ENCODE results near the gene STIM2. TPM values are rescaled to one million over a fixed set of nuclear protein-coding genes. Genes with fewer than 3 reads are reported as not detected.

STIM2 gene
- polyA plus RNA-seq, 3 donors = 35.4 to 40.9 (median 39.1) TPM

DNA sequence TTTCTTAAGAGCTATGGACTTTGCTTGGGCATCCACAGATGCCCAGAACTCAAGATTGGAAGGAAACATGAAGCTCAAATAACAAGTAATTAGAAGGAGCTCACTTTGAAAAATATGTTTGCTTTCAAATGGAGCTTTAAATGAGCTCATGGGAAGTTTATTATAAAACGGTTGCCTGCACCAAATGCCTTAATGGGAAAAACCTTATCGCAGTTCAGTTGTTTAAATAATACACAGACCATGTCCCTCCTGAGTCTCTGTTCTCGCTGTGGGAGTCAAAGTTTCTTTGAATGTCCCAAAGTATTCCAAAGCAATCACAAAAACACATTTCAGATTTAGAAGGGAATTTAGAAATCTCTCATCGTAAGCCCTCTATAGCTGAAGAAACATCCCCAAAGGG is 31.6 kb upstream of the STIM2 start:
- no peak for DNase-seq

DNA sequence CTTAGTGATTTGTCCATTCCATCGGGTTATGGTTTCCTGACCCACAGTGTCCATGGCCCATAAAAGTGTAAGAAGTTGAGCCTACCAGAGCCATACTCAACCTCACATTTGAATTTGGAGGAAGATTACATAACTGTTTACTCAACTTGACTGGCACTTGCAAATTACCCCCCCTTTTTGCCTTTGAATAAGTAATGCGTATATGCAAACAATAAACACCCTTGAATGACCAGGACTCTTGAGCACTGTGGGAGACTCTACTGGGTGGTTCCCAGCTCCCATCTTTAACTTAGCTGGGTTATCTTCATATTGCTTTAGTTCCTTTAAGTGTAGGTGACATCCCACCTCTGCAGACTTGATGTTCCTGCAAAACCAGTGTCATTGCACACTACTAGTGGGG is 30.6 kb upstream of the STIM2 start:
- no peak for DNase-seq

DNA sequence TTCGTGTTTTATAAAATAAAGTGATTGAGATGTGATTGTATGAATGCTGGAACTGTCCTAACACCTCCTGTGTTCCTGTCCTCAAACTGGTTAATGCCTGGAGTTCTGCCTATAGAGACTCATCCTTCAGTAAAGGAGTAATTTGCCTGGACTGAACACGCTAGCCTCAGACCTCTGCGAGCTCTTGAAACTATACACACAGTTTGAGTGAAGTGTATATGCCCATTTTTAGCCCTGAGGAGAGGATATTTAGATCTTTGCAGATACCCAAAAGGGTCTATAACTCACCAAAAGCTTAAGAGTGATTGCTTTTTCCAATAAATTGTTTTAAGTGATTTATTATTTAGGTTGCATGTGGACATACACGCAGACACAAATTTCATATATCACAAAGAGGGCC is 29.9 kb upstream of the STIM2 start:
- DNase-seq = no peak

DNA sequence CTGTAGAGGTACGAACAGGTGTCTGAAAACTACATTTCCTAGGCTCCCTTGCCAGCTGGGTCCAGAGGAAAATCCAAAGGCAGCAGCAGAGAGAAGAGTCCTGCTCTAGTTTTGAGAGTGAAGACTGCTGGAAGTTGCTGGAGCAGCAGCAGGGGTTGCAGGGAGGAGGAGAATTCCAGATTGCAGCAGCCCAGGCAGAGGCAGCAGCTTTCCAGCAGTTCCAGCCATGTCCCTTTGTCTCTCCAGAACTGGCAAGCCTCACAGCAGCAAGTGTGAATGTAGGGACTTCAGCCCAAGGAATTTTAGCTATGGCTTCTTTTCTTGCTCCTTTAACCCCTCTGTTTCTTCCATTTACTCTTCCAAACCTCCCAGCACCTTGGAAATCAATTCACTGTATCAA is 24.1 kb upstream of the STIM2 start:
- no peak for DNase-seq

DNA sequence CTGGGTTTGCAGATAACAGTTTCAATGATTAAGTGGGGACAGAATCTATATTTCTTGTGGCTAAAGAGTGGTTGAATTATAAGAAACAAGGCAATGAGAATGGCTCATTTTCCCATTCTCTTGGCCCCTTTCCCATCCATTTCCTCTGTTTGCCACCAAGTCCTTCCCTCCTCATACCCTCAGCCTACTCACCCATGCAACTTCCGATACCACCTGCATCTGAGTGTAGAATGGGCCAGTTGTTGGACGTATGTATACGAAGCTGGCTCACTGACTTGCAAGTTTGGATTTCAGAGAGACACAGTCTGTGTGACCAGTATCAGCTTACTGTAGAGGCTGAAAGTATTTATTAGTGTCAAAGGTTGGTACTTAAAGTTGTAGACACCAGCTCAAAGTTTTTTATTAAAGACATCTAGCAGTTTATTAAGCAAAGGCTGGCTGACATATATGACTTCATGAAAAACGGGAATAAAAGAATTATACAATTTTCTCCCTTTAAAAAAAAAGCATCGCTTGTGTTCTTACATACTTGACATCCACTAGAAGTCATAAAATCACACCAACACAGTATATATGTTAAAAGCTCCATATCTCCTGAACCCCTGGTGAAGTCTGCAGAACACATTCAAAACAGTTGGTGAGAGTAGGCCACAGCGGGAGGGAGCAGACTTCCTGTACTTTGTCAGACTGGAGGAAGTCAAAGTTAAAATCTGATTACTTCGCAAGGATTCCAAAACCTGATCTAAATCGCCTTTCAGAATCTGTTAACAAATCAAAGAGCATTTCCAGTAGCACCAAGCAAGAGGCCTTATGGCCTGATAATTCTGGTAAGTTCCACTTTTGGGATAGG is 22.4 kb upstream of the STIM2 start:
- no peak for DNase-seq

DNA sequence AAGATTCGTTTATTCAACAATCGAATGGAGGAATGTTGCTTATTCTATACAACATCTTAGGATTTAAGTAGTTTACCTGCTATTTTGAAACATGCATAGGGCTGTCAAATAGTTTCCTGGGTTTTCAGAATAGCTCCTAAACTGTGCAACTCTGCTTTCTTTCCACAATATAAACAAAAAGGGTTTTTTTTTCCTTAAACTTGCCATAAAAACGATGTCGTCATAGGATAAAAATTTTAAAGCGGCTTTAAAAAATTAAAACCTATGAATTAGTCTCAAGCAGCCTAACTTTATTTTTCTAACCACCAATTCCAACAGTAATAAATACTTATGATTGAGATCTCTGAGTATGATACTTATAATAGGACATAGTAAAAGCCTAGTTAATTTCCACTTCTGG is 21.6 kb upstream of the STIM2 start:
- DNase-seq = no peak

DNA sequence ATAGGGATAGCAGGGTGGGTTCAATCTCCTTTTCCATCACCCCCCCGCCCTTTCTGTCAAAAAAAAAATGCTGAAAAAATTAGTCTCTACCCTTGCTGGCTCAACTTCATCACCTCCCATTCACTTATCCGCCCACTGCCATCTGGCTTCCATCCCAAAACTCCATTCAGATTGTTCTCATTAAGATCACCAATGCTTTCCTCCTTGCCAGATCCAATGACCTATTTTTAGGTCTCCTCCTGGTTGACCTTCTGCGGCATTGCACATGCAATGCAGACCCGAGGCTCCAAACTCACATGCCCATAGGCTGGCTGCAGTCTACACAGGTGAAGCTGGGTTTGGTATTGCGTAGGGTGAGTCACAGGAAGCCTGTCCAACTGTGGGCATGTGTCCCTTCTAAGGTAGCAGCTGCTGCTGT is 21.1 kb upstream of the STIM2 start:
- DNase-seq = no peak

DNA sequence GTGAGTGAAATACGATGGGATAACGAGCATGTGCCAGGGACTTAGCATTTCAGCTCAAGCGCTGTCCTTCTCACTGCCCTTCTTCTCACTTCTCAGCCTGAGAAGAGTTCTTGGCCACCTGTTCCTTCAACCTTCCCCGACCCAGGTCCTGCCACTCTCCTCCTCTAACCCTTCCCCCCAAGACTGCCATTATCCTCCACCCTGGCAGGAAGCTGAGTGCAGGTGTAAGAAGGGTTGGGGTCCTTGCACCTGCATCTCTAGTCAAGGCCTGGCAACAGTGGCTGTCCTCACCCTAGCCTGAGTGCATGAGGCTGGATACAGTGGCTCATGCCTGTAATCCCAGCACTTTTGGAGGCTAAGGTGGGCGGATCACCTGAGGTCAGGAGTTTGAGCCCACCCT is 19.9 kb upstream of the STIM2 start:
- DNase-seq = no peak

DNA sequence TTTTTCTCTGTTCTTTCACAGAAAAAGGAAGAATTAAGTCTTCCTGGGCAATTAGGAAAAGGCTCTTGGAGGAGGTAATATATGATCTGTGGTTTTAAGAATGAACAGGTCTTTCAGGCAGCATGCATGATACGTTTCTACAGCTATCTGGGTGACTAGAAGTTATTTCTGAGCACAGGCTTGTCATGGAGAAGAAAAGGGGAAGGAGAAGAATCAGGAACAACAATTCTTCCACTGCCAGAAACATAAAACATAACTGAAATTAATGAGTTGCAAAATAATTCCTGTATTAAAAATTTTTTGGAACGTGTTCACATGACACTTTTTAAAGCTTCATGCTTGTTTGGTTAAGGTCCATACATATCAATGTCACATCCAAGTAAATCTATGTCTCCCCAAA is 17.7 kb upstream of the STIM2 start:
- DNase-seq = no peak

DNA sequence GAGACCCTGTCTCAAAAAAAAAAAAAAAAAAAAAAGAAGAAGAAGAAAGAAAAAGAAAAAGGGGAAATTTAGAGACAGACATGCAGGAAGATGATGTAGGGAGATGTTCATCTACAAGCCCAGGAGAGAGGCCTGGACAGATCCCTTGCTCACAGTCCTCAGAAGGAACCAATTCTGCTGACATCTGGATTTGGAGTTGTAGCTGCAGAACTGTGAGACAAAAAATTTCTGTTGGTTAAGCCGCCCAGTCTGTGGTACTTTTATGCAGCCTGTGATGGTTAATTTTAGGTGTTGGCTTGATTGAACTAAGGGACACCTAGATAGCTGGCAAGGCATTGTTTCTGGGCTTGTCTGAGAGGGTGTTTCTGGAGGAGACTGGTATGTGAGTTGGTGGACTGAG is 10.1 kb upstream of the STIM2 start:
- DNase-seq = no peak

DNA sequence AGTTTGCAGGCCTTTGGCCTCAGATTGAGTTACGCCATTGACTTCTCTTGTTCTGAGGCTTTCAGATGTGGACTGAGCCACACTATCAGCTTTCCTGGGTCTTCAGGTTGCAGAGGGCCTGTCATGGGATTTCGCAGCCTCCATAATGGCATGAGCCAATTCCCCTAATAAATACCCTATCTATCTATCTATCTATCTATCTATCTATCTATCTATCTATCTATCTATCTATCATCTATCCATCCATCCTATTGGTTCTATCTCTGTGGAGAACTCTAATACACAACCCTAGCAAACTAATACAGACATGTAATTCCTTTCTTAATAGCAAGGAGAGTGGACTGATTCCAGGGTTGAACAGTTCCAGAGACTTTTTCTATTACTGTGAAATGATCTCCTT is 9.5 kb upstream of the STIM2 start:
- no peak for DNase-seq

DNA sequence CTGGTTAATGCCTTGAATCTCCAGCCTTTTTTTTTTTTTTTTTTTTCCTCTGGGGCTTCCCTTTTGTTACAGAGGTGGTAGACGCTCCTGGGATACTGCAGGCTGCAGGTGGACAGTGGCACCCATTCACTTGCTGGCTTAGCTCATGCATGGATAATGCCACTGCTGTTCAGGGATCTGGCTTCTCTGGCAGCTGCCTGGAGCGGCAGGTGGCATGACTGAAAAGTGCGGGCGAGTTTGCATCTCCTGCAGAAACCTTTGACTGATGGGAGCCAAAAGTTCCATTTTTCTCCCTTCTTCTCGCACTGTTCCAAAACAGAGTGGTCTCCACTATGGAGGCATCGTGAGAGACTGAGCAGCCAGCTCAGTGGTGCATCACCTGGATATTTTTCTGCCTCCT is 5.9 kb upstream of the STIM2 start:
- DNase-seq = no peak

DNA sequence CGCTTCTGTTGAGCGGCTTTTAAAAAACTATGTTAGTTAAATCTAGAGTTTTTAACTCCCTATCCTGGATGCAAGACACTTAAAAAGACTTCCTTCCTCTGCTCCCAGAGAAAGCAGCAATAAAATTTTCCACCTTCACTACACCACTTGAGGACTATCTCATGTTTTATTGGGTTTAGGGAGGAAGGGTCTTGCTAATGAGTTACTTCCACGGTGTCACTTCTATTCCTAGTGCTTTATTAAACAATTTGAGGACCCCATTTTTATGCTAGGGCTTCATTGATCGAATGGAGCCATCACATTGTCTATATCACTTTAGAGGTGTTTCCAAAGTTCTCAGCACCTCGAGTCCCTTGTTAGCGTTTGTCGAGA is 3.7 kb upstream of the STIM2 start:
- DNase-seq = no peak

DNA sequence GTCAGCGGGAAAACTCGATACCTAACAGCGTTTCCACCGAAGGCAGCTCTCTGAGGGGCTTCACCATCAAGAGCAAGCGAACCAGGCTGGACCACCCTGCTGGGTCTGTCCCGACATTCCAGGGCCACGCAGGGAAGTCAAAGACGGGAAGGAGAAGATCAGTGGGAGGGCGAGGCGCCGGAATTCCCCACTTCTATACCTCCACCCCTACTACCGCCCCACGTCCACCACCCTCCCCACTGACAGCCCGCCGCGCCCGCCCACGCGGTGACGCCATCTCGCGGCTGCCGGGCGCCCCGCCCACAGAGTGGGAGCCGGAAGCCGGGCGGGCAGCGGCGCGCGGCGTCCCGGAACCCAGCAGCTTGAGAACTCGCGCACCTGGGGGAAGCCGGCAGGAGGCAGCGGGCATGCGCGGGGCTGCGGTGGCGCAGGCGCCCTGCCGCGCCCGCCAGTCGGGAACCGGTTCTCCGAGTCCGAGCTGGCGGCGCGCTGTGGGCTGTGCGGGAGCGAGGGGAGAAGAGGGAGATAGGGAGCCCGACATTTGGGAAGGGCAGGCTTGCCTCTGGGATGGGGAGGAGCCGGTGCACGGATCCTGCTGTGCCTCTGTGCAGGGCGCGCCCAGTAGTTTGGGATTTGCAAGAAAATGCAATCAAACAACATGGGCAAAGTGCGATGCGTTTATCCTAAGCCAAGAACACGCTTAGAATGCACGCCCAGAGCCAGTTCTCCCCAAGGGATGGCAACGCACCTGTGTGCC is 3.2 kb upstream of the STIM2 start:
- peak; percentile 86 for DNase-seq

DNA sequence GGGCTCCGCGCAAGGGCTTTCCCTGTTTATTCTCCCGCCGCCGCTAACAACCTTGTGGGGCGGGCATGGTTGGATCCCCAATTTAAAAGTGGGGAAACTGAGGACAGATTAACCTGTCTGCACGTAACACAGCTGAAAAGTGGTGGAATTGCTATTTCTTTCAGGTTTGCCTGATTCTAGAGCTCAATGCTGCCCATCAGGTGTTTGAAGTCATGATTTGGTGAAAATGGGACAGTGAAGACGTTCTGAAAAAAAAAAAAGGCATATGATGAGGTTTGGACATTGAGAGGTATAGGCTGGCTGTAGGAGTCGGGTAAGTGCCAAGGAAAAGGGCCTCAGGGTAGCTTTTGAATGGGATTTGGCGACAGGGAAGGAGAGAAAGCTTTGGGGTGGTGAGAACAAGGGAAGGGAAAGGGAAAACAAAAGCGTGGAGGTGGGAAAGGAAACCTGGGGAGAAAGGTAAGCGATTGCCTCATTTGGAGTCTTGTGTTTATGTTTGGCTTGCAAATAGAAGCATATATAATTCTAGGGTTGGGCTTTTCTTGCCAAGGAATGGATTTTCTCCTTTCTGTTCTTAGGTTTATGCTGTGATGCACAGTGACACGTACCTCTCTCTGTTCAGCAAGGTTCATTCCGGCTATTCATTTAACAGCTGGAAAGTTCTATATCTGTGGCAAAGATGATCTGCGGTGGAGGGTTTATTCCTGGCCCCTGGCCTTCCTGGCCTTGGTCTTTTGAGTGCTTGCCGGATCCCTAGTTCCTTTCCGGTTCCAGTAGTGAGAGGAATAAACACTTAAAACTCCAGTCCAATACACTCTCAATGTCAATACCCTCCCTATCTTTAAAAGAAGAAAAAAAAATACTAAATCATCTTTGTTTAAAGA is 2.4 kb upstream of the STIM2 start:
- no peak for DNase-seq

DNA sequence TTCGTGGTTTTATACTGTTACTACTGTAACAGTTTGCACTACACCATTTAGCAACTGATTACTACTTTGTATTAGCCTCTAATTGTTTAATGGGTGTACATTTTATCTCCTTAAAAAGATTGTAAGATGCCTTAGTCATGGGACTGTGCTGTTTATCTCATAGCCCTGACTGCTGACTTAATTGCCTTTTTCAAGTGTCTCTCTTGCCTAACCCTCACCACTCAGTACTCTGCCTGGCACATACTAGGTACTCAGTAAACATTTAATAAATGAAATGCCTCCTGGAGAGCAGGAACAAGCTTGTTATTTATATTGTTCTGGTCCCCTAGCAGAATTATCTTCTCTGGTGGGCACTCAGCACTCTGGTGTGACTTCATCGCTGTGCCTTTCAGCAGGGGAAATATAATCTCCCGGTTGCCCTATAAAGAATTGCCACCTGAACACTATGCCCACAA is 1.7 kb upstream of the STIM2 start:
- no peak for DNase-seq

DNA sequence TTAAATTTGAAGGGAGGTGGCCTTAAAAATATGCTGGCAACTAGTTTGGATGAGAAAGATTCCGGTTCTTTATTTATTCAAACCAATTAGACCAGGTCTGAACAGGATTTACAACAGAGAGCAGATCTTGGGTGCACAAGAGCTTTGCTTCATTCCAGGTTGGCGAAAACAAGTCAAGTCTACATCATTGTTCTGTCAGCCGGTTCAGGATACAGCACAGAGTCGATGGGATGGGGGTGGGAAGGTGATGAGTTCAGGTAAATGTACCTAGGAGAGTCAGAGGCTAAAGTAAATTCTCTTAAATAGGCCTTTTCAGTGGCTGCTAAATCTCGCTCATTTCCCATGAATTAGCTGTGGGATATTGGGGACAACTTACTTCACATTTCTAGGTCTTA is 882 bp upstream of the STIM2 start:
- DNase-seq = no peak

DNA sequence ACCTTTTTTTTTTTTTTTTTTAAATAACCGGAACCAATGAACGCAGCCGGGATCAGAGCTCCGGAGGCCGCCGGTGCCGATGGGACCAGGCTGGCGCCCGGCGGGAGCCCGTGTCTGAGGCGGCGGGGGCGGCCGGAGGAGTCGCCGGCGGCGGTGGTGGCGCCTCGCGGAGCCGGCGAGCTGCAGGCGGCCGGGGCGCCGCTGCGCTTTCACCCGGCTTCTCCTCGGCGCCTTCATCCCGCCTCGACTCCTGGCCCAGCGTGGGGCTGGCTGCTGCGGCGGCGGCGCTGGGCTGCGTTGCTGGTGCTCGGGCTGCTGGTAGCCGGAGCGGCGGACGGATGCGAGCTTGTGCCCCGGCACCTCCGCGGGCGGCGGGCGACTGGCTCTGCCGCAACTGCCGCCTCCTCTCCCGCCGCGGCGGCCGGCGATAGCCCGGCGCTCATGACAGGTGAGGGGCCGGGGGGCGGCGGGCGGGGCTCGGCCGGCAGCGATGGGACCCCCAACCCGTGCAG is 337 bp downstream of the STIM2 start:
- DNase-seq = no peak

DNA sequence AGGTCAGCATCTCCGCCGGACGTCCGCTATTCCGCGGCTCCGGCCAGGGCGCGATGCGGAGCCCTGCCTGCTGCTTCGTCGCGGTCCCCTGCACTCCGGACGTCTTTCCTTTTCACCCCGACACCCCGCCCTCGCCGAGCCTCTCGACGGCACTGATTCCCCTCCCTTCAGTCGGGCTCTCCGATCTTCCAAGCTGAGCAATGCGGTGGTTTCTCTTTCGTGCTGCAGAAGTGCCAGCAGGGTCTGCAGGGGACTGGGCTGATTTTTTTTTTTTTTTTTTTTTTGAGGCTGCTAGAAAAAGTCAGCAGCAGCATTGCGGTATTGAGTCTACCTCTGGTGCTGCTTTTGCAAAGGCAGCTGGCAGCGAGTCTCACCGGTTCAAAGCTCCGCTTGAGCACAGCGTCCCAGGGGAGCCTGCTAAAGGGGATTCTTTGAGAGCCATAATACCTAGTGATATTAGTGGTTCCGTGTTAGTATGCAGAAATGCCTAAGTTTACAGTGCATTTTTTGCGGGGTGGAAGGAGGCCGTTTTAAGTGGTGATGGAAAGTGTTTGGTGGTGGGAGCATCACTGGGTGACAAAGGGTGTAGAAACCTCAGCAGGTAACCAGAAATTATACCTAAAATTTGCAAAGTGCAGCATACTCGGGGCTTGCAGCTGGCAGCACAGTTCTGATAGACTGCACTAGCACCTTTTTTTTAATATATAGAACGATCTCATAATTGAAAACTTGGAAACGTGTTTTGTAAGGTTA is 969 bp downstream of the STIM2 start:
- peak; percentile 63 for DNase-seq

DNA sequence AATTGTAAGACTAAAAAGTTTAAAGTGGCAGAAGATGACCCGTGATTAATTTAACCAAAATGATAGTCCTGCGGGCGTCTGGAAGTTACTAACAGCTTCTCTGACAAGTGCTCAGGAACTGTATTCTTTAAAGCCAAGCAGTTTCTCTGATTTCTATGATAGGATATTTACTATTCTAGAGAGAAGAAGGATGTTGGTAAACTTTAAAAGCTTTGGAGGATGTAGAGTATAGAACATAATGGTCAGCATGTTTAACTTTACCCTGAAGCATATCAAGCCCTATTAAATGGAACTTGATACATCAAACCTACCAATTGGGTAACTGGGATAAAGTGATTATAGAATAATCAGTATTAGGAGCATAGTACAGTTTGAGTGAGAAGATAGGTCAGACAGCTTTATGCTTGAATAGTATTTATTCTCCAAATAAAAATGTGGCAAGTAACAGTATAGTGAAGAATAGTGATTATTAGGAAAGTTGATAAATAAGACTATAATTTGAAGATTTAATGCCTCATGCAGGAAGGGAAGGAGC is 1.8 kb downstream of the STIM2 start:
- no peak for DNase-seq

DNA sequence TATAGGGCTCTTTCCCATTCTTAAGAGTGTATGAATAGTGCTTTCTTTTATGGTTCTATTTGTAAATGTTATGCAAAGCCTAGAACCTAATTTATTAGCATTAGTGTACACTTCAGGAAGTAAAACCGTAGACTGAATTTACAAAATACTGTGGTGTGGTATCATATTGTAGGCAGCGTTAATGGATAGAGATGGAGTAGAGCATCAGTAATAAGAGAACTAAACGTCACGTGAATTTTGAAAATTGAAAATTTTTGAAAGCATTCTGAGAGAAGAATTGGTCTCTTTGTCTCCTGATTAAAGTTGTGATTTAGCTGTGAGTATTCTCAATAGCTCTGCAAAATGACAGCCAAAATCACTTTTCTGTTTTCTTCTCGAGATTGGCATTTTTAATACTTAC is 2.9 kb downstream of the STIM2 start:
- no peak for DNase-seq

All from renal pelvis (tissue), 4 donors.